Fibroblast of the conjunctiva (primary cell): ENCODE results near the gene ARHGAP26.

Experiments used
- DNase-seq: peaks from one replicate; pipeline ENCODE4 v3.0.0-alpha.2; 2010; ENCODE audit warnings: low read depth

Gene ARHGAP26

DNA sequence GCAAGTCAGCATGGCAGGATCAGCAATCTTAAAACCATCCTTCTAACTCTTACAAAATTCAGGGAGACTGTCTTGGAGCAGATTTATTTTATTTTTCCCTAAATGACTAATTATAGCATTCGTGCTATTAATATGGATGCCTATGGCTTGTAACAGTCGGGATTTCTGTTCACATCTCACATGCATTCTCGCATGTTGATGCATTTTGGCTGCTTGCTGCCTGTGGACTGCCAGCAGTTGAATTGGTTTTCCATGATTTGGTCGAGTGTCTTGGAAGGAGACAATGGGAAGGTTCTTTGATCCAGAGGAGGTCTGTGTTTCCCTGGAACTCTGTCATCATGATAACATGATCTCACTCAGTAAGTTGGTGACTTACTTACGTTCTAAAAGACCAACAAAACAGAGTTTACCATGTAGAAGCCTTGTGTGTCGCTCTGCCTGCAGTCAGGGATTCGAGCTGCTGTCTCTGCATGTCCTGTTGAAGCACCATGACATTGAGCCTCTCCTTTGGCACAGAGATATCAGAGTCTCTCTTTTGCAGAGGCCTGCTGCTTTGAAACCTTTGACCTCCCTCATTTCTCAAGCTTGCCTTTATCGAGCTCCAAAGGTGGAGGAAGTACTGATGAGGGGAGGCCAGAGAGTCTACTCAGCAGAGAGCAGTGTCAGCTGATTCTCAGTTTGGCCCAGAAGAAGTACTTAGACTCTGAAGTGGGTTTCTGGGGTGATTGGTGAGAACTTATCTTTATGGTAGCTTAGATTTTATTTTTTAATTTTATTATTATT, 82.4 kb downstream of the ARHGAP26 start:
- DNase-seq = no peak

DNA sequence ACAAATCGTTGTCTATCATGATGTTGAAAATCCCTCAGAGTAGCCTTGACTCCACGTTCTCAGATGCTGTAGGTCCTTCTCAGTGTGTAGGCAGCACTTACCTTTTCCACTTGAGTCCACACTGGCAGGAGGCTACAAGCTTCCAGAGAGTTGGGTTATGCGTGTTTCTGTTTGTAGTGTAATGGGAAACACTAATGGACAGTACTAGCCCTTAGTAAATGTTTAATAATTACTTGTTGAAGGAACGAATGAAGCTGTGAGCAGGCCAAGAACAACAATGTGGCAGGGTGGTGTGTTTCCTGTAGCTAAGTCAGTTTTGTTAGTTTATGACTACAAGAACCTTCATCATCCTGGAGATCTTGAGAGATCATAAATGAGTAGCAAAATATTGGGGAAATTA, 83.5 kb downstream of the ARHGAP26 start:
- no peak for DNase-seq

DNA sequence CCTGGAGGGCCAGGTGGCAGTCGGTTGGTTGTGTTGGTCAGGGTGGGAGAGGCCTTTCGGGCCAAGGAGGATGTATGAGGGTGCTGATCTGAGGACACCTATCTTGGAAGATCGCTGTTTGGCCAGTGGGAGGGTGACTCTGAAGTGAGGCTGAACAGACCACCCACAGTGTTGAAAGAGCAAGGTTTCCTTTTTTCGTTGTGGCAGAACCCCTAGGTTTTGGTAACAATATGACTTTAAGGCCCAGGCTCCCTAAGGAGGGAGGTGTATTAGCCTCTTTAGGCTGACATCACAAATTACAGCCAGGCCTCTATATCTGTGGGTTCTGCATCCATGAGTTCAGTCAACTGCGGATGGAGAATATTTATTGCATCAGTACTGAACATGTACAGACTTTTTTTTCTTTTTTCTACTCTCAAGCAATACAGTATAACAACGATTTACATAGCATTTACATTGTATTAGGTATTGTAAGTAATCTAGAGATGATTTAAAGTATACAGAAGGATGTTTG, 86.1 kb downstream of the ARHGAP26 start:
- DNase-seq = no peak

- DNase-seq = no peak
Measured at GRCh38 chr5:142857405-142857804, 87.2 kb downstream of the ARHGAP26 start.

DNA sequence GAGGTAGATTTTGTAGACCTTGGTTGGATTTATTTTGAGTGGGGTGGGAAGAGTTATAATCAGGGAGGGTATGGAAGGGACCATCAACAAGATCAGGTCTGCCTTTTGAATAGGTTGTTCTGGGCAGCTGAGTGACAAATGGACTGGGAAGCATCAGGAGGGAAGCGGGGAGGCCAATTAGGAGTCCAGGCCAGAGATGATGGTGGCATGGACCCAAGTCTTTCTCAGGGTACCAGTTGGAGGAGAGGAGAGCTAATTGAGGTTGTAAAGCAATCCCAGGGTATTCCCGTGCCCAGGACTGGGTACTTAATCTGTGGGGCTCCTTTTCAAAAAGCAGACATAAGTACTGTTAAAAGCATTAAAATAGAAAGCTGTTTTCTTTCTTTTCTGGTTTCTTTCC, 88.9 kb downstream of the ARHGAP26 start:
- no peak for DNase-seq

- DNase-seq = no peak
Measured at GRCh38 chr5:142860270-142860669, 90.1 kb downstream of the ARHGAP26 start.

- DNase-seq = no peak
Measured at GRCh38 chr5:142861011-142861410, 90.8 kb downstream of the ARHGAP26 start.

GRCh38 chr5:142862594-142862993, 92.4 kb downstream of the ARHGAP26 start:
- peak; percentile 39 for DNase-seq

DNA sequence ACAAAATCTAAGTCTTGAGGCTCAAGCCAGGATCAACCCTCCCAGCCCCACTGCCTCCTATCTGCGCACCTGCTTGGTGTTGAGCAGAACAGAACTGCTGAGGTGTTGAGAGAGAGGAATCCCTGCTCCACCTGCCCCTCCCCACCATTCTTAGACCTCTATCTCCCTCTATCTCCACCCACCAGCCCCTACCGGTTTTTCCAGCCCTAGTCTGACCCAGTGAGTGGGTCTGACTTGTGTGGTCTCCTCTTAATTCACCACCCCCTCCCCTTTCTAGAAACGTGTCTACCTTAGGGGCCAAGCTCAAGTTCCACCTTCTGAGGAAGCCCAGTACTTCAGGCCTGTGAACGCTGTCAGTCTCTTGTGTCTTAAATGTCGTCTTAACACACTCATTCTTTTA, 93.7 kb downstream of the ARHGAP26 start:
- DNase-seq = no peak

GRCh38 chr5:142864290-142865260, 94.4 kb downstream of the ARHGAP26 start:
- no peak for DNase-seq

DNA sequence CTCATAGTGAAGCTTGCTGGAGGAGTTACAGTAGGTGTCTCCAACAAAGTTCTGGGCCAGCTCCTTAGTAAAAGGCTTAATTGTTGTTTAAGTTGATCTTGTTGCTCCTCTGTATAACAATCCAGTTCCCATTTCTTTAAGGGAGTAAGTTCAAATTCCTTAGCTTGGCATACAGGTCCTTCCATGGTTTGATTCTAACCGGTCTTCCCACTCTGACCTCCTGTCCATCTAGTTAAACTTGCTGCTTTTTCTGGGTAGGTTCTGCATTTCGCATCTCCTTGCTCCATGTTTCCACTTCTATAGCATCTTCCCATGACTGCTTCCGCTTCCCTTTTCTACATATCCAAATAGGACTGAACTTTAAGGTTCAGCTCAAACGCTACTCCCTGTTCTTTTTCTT, 95.5 kb downstream of the ARHGAP26 start:
- no peak for DNase-seq

DNA sequence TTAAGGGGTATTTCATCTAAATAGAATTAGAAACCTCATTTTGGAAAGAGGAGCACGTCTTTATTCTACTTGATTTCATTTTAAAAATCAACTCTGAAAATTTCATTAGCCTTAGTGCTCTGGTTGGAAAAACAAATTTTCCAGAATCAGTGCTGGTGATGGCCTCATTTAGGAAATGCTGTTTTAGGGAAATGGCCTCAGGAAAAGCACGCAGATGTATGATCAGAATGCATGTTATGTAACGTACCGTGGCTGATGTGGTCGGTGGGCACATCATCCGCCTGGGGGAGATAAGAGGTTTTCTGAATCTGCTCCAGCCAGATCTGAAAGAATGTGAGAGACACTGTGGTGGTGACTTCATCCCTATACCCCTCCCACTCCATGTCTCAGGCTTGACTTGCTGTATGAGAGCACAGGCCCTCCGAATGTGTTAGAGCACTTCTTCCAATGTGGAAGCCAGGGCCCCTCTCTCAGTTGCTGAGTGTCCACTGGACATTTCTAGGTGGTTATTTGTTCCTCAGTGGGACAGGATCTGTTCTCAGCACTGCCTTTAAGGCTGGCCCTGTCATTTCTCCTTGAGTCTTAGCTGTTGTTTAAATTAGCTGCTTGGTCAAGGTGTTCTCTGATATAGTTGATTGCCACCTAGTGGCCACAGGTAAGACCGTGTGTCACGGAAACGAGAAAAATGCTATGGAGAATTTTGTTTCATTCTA, 96.5 kb downstream of the ARHGAP26 start:
- DNase-seq = peak; percentile 44

- peak; percentile 45 for DNase-seq
Measured at GRCh38 chr5:142869886-142870285, 99.7 kb downstream of the ARHGAP26 start.

DNA sequence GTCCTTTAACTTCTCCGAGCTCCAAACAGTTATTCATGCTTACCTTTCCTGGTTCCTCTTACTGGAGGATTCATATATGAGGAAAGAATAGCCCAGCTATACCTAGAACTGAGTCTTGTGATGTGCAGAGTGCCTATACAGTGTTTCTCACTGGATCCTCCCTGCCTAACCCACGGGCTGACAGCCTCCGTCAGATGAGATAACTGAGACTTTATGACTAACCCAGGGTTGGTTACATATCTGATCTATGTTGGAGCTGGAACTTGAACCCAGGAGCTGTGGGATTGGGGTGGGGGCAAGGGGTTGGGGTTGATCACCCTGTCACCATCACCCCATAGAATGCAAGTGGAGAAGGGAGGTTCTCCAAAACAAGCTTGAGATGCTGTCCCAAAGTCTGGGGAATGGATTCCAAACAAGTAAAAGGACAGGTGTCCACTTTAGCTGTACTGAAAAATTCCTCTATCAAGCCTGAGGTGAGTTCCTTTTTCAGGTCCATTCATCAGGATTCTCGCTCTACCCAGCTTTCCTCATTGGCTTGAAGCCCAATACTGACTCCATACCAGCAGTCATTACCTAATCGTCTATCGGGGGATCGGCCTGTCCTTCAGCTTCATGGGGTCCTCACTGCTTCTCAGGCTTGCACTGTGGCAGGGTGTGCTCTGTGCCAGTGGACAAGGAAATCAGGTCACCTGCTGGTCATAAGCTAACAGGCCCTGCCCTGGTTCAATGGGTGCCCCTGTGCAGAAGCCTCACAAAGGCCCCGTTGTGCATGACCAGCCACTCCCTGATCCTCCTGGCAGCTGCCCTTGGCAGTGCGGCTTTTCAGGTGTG, 100.6 kb downstream of the ARHGAP26 start:
- no peak for DNase-seq

- DNase-seq = no peak
Measured at GRCh38 chr5:142871363-142872193, 101.4 kb downstream of the ARHGAP26 start.

- no peak for DNase-seq
Measured at GRCh38 chr5:142872217-142872616, 102.0 kb downstream of the ARHGAP26 start.

DNA sequence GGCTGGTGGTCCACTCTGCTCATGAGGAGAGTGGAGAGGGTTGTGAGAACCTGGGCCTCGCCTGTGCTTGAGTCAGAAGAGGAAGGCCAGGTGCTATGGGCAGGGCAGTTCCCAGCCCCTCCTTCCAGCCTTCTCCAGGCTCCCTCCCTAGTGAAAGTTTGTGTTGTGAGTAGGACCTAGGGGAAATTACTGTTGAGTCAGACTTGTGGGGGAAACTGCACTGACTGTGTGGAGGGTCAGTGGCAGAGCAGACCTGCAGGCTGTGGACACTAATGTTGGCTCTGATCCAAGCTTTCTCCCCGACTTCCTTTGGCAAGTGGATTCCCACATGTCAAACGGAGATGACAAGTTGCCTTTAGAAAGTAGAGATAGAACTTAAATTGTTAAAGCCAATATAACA, 102.6 kb downstream of the ARHGAP26 start:
- no peak for DNase-seq

DNA sequence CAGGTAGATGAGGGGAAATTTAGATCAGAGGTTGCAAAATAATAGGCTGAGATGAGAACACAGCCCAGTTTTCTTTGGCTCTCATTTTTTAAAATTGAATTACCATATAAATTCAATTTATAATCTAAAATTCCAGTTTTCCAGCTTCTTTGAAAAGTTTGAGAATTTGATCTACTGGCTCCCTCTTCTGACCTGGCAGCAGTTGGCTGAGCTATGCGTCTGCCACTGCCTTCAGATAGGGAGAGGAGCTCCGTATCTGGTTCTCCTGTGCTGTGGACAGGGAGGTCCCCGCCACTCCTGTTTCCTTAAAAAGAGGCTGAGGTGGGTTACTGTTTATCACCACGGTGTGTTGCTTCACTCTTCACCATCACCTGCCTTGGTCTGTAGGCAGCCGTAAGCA, 103.7 kb downstream of the ARHGAP26 start:
- no peak for DNase-seq

DNA sequence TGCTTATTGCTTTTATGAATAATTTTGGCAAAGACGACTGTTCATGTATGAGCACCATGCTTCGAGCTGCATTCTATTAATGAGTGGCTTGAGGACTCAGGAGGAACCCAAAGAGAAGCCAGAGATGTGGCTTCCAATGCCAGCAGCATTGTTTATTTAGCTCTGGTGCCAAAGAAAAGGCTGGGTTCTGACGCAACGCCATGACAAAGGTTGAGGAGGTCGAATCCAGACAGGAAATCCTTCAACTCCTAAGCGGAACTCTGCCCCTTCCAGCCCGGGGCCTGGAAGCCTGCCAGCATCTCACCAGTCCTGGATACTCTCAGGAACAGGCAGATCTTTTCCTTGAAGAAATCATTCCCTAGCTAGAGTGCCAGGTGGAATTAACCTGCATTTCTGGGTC, 104.4 kb downstream of the ARHGAP26 start:
- peak; percentile 69 for DNase-seq

GRCh38 chr5:142875936-142876335, 105.8 kb downstream of the ARHGAP26 start:
- DNase-seq = no peak
